ENCODE results near the gene CEP43. TPM values are rescaled to one million over a fixed set of nuclear protein-coding genes. Genes with fewer than 3 reads are reported as not detected.

CEP43 gene
- total RNA-seq, 1 experiment from 2014 or later = 18.5 TPM

DNA sequence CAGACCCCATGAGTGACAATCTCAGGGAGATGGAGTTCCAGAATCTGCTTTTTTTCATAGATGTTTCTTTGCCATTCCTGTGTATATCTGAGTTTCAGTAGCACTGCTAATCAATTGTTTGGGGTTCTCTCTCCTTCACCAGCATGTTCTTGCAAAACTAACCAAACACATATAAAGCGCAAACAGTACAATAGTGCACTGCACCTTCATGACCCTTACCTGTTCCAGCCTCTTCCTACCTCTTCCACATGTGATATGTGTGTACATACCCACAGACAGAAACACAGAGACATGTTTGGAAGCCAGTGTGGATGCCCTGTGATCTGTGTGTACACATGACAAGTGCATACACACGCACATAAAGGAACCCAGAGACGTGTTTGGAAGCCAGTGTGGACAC lies 1.8 kb upstream of the CEP43 start:
- H3K9ac ChIP-seq (ENCODE audit: low read length) = peak overlapping the region; percentile 83
- H4K20me1 ChIP-seq (ENCODE audit: insufficient read depth, low read depth, low read length) = peaks cover 8% of the 10 kb centered on the region; the same call in 1 of the 2 replicates
- peak overlapping the region; percentile 58 for H3K4me2 ChIP-seq (ENCODE audit: low read depth, low read length, poor library complexity, severe bottlenecking)
- H3K79me2 ChIP-seq (ENCODE audit: low read length) = peaks cover 94% of the 10 kb centered on the region
- H3K9me3 ChIP-seq (ENCODE audit: low read length) = no peaks in the 10 kb centered on the region
- H3K4me3 ChIP-seq (ENCODE audit: low read length) = peak overlapping the region; percentile 97
- H3K27ac ChIP-seq (ENCODE audit: low read length) = no peak overlapping the region
- no peaks in the 10 kb centered on the region for H3K9me2 ChIP-seq (replicated peaks; ENCODE audit: insufficient read depth, low read length)
- peaks cover 36% of the 10 kb centered on the region; the same call in 1 of the 2 replicates for H3K36me3 ChIP-seq (ENCODE audit: insufficient read depth, low read length)
- H2AFZ ChIP-seq (ENCODE audit: low read length) = 0 out of 2 replicates have a peak overlapping the region, but pooled peaks have one; percentile 0
- H3K4me1 ChIP-seq (ENCODE audit: low read length) = peaks cover 40% of the 10 kb centered on the region
- H3K27me3 ChIP-seq (ENCODE audit: low read length) = no peaks in the 10 kb centered on the region
- no peak for DNase-seq

DNA sequence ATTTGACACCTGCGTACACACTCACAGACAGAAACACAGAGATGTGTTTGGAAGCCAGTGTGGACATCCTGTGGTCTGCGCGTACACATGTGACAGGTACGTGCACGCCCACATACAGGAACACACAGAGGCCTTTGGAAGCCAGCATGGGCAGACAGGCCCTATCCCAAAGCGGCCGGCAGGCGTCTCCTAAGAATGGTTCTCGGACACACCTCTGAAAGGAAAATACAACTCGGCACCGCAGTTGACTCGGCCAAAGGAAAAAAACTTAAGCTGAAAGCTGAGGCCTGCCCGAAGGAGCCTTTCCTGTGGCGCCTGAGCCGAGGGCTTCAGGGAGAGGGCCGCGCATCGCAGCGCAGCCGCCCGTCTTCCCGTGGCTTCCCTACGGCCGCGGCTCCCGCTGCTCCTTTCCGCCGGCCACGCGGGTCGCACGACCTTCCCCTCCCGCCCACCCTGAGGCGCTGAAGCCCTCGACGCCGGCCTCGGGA lies 1.4 kb upstream of the CEP43 start:
- H2AFZ ChIP-seq (ENCODE audit: low read length) = 0 out of 2 replicates have a peak overlapping the region, but pooled peaks have one; percentile 0

DNA sequence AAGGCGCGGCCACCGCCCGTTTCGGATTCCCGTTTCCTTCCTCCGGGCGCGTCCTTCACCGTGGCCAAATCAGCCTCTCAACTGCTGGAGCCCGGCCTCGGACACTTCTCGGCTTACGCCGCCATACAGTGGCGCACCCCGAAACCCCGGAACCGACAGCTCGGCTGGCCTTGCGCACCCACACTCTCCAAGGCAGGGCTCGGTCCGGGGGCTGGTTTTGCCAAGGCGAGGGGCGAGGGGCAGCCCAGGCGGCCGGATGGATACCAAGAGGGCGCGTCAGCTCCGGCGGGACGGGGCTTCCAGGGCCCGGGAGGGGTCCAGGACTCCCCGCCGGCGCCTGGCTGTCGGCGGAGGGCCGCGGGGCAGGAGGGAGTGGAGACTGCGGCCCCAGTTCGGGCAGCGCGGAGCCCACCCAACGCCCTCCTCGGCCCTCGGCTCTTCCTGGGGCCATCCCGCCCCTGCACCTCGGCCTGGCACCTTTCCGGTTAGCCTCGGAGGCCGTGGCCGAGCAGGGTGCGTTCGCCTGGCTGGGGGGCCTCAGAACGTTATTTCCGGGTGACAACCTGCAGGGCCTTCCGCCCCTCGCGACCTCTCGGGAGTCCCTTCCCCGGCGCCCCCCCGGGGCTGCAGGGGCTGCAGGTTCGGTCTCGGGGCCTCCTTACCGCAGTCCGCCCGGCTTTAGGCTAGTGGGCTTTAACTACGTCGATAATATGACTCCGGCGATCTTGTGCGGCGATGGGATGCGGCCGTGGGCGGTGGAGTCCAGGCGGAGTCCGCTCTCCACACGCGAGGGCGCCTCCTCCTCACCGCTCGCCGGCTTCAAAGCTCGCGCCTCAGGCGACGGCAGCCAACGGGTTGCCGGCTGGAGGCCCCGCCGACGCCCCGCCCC lies 697 bp upstream of the CEP43 start:
- peak; percentile 63 for DNase-seq
- peaks cover 93% of the 10 kb centered on the region for H3K79me2 ChIP-seq (ENCODE audit: low read length)
- peaks cover 42% of the 10 kb centered on the region; the same call in 1 of the 2 replicates for H3K36me3 ChIP-seq (ENCODE audit: insufficient read depth, low read length)

More for the DNA sequence above, 1.4 kb upstream of the CEP43 start:
- H3K79me2 ChIP-seq (ENCODE audit: low read length) = peaks cover 94% of the 10 kb centered on the region
- no peak overlapping the region for H3K27ac ChIP-seq (ENCODE audit: low read length)
- H3K27me3 ChIP-seq (ENCODE audit: low read length) = no peaks in the 10 kb centered on the region
- H3K4me2 ChIP-seq (ENCODE audit: low read depth, low read length, poor library complexity, severe bottlenecking) = peak overlapping the region; percentile 58
- no peaks in the 10 kb centered on the region for H3K9me3 ChIP-seq (ENCODE audit: low read length)
- H3K36me3 ChIP-seq (ENCODE audit: insufficient read depth, low read length) = peaks cover 41% of the 10 kb centered on the region; the same call in 1 of the 2 replicates
- H3K4me1 ChIP-seq (ENCODE audit: low read length) = peaks cover 41% of the 10 kb centered on the region
- H3K9me2 ChIP-seq (replicated peaks; ENCODE audit: insufficient read depth, low read length) = no peaks in the 10 kb centered on the region
- peaks cover 8% of the 10 kb centered on the region; the same call in 1 of the 2 replicates for H4K20me1 ChIP-seq (ENCODE audit: insufficient read depth, low read depth, low read length)
- peak; percentile 67 for DNase-seq
- H3K4me3 ChIP-seq (ENCODE audit: low read length) = peak overlapping the region; percentile 97
- H3K9ac ChIP-seq (ENCODE audit: low read length) = peak overlapping the region; percentile 83

DNA sequence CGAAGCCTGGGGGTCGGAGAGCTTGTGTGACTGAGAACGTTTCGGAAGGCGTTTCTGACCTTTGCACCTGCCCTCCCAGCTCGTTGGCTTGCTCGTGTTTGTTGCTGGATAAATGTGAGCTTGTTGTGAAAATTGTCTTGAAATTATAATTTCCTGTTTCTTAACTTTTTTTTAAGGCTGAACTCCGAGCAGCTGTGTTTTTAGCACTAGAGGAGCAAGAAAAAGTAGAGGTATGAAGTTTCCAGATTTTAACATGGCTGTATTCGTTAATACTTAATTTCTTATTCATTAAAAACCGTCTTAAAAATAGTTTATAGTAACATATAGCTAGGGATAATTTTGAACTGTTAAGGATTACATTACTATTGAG lies 672 bp downstream of the CEP43 start:
- Histone ChIP-seq H3K27ac (ENCODE audit: low read length) (peak overlapping the region; percentile 31), H3K36me3 (ENCODE audit: insufficient read depth, low read length) (peaks cover 39% of the 10 kb centered on the region; the same call in 1 of the 2 replicates), H3K9me2 (replicated peaks; ENCODE audit: insufficient read depth, low read length) (no peaks in the 10 kb centered on the region)

More for the DNA sequence above, 697 bp upstream of the CEP43 start:
- H3K9ac ChIP-seq (ENCODE audit: low read length) = peak overlapping the region; percentile 83
- peak overlapping the region; percentile 58 for H3K4me2 ChIP-seq (ENCODE audit: low read depth, low read length, poor library complexity, severe bottlenecking)
- H3K27me3 ChIP-seq (ENCODE audit: low read length) = no peaks in the 10 kb centered on the region
- H4K20me1 ChIP-seq (ENCODE audit: insufficient read depth, low read depth, low read length) = peaks cover 8% of the 10 kb centered on the region; the same call in 1 of the 2 replicates
- H2AFZ ChIP-seq (ENCODE audit: low read length) = no peak overlapping the region
- H3K9me3 ChIP-seq (ENCODE audit: low read length) = no peaks in the 10 kb centered on the region
- peaks cover 37% of the 10 kb centered on the region for H3K4me1 ChIP-seq (ENCODE audit: low read length)
- H3K4me3 ChIP-seq (ENCODE audit: low read length) = peak overlapping the region; percentile 97
- H3K9me2 ChIP-seq (replicated peaks; ENCODE audit: insufficient read depth, low read length) = no peaks in the 10 kb centered on the region
- peak overlapping the region; percentile 34 for H3K27ac ChIP-seq (ENCODE audit: low read length)

DNA sequence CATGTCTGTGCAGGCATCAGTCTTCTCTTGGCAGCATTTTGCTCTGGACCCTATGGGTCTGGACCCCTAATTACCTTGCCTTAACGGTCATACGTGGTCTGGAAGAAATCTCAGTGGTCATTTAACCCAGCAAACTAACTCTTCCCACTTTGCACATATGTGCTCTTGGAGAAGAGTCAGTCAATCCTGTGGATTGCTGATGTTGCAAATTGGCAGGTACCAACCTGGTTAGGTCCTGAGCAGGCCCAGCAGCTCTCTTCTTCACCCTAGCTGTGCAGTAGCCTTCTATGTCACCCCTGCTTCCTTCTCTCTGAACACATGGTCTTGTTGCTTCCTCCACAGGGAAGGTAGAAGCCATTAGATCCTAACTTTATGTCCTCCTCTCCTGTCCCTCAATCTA lies 1.6 kb downstream of the CEP43 start:
- Histone ChIP-seq H4K20me1 (ENCODE audit: insufficient read depth, low read depth, low read length) (peaks cover 8% of the 10 kb centered on the region; the same call in 1 of the 2 replicates), H3K79me2 (ENCODE audit: low read length) (peaks cover 90% of the 10 kb centered on the region), H3K9ac (ENCODE audit: low read length) (peak overlapping the region; percentile 93), H3K4me3 (ENCODE audit: low read length) (peak overlapping the region; percentile 97; the same call in 1 of the 2 replicates), H3K4me1 (ENCODE audit: low read length) (peaks cover 37% of the 10 kb centered on the region), H3K9me2 (replicated peaks; ENCODE audit: insufficient read depth, low read length) (no peaks in the 10 kb centered on the region), H3K36me3 (ENCODE audit: insufficient read depth, low read length) (peaks cover 45% of the 10 kb centered on the region), H3K9me3 (ENCODE audit: low read length) (no peaks in the 10 kb centered on the region), H3K4me2 (ENCODE audit: low read depth, low read length, poor library complexity, severe bottlenecking) (peak overlapping the region; percentile 94), H3K27ac (ENCODE audit: low read length) (no peak overlapping the region), H2AFZ (ENCODE audit: low read length) (no peak overlapping the region), H3K27me3 (ENCODE audit: low read length) (no peaks in the 10 kb centered on the region)
- no peak for DNase-seq

More for the DNA sequence above, 672 bp downstream of the CEP43 start:
- peaks cover 89% of the 10 kb centered on the region for H3K79me2 ChIP-seq (ENCODE audit: low read length)
- no peaks in the 10 kb centered on the region for H3K9me3 ChIP-seq (ENCODE audit: low read length)
- peak overlapping the region; percentile 96 for H2AFZ ChIP-seq (ENCODE audit: low read length)
- H3K4me2 ChIP-seq (ENCODE audit: low read depth, low read length, poor library complexity, severe bottlenecking) = peak overlapping the region; percentile 94
- peak overlapping the region; percentile 97 for H3K4me3 ChIP-seq (ENCODE audit: low read length)
- H3K4me1 ChIP-seq (ENCODE audit: low read length) = peaks cover 37% of the 10 kb centered on the region
- H4K20me1 ChIP-seq (ENCODE audit: insufficient read depth, low read depth, low read length) = peaks cover 8% of the 10 kb centered on the region; the same call in 1 of the 2 replicates
- peak; percentile 59 for DNase-seq
- H3K27me3 ChIP-seq (ENCODE audit: low read length) = no peaks in the 10 kb centered on the region
- H3K9ac ChIP-seq (ENCODE audit: low read length) = peak overlapping the region; percentile 93

DNA sequence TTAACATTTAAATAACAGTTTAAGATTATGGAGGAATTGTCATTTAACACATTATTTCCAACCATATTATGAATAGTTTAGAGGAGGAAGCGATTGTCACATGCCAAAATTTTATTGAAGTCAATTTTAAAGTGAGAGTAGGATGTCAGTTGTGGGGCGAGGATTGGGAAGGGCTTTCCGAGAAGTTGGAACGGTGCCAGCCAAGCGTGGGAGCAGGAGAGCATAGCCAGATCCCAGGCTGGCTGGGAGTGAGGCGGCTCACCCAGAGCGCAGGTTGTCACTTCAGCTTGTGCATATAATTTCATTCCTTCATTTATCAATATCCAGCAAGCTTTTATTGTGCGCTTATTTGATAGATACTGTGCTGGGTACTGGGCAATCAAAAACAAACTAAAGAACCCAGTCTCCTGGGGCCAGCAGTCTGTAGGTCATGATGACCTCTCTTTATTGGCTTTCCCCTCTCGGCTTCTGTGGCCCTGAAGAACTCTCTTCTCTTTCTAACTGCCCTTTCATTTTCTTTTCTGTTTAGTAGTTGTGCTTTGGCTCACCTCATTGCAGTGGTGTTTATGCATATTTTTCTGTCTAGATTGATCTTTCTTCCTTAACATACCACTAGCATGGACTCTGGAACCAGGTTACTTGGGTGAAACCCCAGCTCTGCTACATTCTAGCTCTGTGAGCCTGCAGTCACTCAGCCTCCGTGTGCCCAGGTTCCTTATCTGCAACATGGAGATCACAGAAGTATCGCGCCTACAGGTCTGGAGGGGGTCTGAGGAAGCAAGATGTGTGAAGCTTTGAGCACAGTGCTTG lies 6.4 kb downstream of the CEP43 start:
- H4K20me1 ChIP-seq (ENCODE audit: insufficient read depth, low read depth, low read length) = no peaks in the 10 kb centered on the region
- no peak overlapping the region for H3K4me2 ChIP-seq (ENCODE audit: low read depth, low read length, poor library complexity, severe bottlenecking)
- no peak overlapping the region for H3K4me3 ChIP-seq (ENCODE audit: low read length)
- H3K27me3 ChIP-seq (ENCODE audit: low read length) = no peaks in the 10 kb centered on the region
- peaks cover 61% of the 10 kb centered on the region for H3K36me3 ChIP-seq (ENCODE audit: insufficient read depth, low read length)
- H3K9ac ChIP-seq (ENCODE audit: low read length) = no peak overlapping the region
- no peaks in the 10 kb centered on the region for H3K9me3 ChIP-seq (ENCODE audit: low read length)
- no peaks in the 10 kb centered on the region for H3K9me2 ChIP-seq (replicated peaks; ENCODE audit: insufficient read depth, low read length)
- DNase-seq = no peak
- no peak overlapping the region for H2AFZ ChIP-seq (ENCODE audit: low read length)
- H3K27ac ChIP-seq (ENCODE audit: low read length) = no peak overlapping the region
- H3K79me2 ChIP-seq (ENCODE audit: low read length) = peaks cover 66% of the 10 kb centered on the region
- H3K4me1 ChIP-seq (ENCODE audit: low read length) = peaks cover 20% of the 10 kb centered on the region

DNA sequence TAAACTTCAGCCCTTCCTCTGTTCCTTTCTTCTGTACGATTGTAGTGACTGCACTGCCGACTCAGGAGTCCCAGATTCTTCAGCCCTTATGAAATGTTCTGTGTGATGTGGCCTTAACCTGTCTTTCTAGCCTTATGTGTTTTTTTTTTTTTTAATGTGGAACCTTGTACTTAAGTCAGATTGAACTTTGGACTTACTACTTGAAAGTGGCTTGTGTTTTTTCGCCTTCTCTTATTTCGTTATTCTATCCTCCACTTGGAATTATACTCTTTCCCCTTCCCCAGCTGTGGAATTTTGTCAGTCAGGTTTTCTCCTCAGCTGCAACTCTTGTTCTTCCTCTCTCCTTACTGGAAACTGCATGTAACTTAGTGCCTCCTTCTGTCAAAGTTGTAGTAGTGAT lies 8.8 kb downstream of the CEP43 start:
- H3K27me3 ChIP-seq (ENCODE audit: low read length) = no peaks in the 10 kb centered on the region
- H4K20me1 ChIP-seq (ENCODE audit: insufficient read depth, low read depth, low read length) = no peaks in the 10 kb centered on the region
- H3K4me2 ChIP-seq (ENCODE audit: low read depth, low read length, poor library complexity, severe bottlenecking) = no peak overlapping the region
- no peaks in the 10 kb centered on the region for H3K9me2 ChIP-seq (replicated peaks; ENCODE audit: insufficient read depth, low read length)
- no peak for DNase-seq
- no peaks in the 10 kb centered on the region for H3K9me3 ChIP-seq (ENCODE audit: low read length)
- no peak overlapping the region for H3K27ac ChIP-seq (ENCODE audit: low read length)
- H2AFZ ChIP-seq (ENCODE audit: low read length) = no peak overlapping the region
- H3K36me3 ChIP-seq (ENCODE audit: insufficient read depth, low read length) = peaks cover 64% of the 10 kb centered on the region
- H3K4me1 ChIP-seq (ENCODE audit: low read length) = no peaks in the 10 kb centered on the region
- H3K9ac ChIP-seq (ENCODE audit: low read length) = no peak overlapping the region
- H3K4me3 ChIP-seq (ENCODE audit: low read length) = no peak overlapping the region
- H3K79me2 ChIP-seq (ENCODE audit: low read length) = peaks cover 42% of the 10 kb centered on the region
